VCaP (cell line): ENCODE measurements around the gene TCAP.
A peak's percentile ranks its signal among the peaks of the same experiment; 100 is the strongest.

Experiments used
- H3K27ac ChIP-seq: fragments of 450-650 bp; 2 replicates; pipeline ENCODE4 v1.5.1; 2017
- CTCF ChIP-seq: fragments of 450-650 bp; conservative IDR thresholded peaks from 2 replicates; pipeline ENCODE4 v1.5.1; 2017; ENCODE audit warnings: mild to moderate bottlenecking, moderate library complexity

TCAP gene

GRCh38 chr17:39660011-39660360, 5.2 kb upstream of the TCAP start:
- no peak for TF ChIP-seq CTCF
- no peak overlapping the region for H3K27ac ChIP-seq

GRCh38 chr17:39660397-39661385, 4.5 kb upstream of the TCAP start:
- no peak for TF ChIP-seq CTCF
- H3K27ac ChIP-seq: peak overlapping the region; percentile 31; the same call in 1 of the 2 replicates

GRCh38 chr17:39661744-39662541, 3.2 kb upstream of the TCAP start:
- TF ChIP-seq CTCF: no peak
- peak overlapping the region; percentile 31; the same call in 1 of the 2 replicates for H3K27ac ChIP-seq

- H3K27ac ChIP-seq: peak overlapping the region; percentile 31; the same call in 1 of the 2 replicates
Observed at GRCh38 chr17:39662551-39663339, 2.4 kb upstream of the TCAP start.

GRCh38 chr17:39663340-39663687, 1.8 kb upstream of the TCAP start:
- no peak overlapping the region; the same call in 1 of the 2 replicates for H3K27ac ChIP-seq
- TF ChIP-seq CTCF: no peak

More at GRCh38 chr17:39662551-39663339, 2.4 kb upstream of the TCAP start:
- TF ChIP-seq CTCF: no peak

- TF ChIP-seq CTCF: no peak
- H3K27ac ChIP-seq: peak overlapping the region; percentile 11; the same call in 1 of the 2 replicates
Observed at GRCh38 chr17:39663688-39664580, 1.2 kb upstream of the TCAP start.
